ENCODE data around the gene ZNF775.
A peak's percentile ranks its signal among the peaks of the same experiment; 100 is the strongest.

Gene ZNF775

DNA sequence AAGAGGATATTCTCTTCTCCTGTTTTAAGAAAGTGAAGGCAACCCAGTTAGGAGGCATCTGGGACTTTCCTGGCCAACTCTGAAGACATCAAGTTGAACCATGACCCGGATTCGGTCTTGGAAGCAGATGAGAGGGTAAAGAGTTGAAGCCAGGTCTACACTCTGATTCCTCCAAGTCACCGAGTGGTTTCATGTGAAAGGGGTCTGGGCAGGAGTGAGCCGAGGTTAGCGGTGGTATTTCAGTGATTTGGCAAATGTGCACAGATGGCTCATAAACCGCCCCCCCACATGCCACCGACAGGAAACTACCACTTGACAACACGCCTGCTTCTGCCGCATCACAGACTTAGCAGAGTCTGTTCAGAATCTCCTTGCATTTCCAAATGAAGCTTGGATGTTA, 21.9 kb upstream of the ZNF775 start:
- DNase-seq (ENCODE audit: low spot score) = peak; percentile 43
- in situ Hi-C loops (cut with MboI; ENCODE audit: low sequenced_read_pairs, unreplicated experiment) = no loop called here
- TF ChIP-seq, protein P1, sequence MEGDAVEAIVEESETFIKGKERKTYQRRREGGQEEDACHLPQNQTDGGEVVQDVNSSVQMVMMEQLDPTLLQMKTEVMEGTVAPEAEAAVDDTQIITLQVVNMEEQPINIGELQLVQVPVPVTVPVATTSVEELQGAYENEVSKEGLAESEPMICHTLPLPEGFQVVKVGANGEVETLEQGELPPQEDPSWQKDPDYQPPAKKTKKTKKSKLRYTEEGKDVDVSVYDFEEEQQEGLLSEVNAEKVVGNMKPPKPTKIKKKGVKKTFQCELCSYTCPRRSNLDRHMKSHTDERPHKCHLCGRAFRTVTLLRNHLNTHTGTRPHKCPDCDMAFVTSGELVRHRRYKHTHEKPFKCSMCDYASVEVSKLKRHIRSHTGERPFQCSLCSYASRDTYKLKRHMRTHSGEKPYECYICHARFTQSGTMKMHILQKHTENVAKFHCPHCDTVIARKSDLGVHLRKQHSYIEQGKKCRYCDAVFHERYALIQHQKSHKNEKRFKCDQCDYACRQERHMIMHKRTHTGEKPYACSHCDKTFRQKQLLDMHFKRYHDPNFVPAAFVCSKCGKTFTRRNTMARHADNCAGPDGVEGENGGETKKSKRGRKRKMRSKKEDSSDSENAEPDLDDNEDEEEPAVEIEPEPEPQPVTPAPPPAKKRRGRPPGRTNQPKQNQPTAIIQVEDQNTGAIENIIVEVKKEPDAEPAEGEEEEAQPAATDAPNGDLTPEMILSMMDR (IDR thresholded peaks at IDR 0.05; ENCODE audit: borderline replicate concordance, control extremely low read depth, extremely low read depth, insufficient read depth, missing control alignments) = no peak

DNA sequence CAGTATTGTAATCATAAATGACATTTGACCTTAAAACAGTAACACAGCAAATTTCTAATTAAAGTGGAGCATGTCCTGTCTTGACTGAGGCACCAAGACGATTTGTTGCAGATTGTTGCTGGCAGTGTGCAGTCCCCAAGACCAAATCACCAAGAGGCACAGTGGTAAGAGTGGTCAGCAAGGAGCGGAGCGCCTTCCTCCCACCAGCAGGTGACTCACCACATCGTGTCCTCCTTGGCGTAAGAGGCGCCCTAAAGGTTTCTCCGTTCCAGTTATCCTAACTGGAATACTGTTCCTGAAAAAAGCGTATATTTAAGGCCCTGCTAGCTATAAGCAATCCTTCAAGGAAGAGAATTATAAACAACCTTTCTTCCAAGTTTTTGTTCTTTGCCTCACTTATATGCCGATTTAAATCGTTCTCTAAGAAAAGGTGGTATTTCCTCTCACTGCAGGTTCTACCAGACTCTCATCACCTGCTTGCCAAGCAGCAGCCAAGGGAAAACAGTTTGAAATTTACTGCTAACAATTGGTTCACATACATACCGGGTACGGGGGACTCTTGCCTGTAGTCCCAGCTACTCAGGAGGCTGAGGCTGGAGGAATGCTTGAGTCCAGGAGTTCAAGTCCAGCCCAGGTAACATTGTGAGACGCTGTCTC, 21.2 kb upstream of the ZNF775 start:
- in situ Hi-C loops (cut with MboI; ENCODE audit: low sequenced_read_pairs, unreplicated experiment) = no loop called here
- no peak for DNase-seq (ENCODE audit: low spot score)
- TF ChIP-seq, protein P1 (IDR thresholded peaks at IDR 0.05; ENCODE audit: borderline replicate concordance, control extremely low read depth, extremely low read depth, insufficient read depth, missing control alignments) = no peak

DNA sequence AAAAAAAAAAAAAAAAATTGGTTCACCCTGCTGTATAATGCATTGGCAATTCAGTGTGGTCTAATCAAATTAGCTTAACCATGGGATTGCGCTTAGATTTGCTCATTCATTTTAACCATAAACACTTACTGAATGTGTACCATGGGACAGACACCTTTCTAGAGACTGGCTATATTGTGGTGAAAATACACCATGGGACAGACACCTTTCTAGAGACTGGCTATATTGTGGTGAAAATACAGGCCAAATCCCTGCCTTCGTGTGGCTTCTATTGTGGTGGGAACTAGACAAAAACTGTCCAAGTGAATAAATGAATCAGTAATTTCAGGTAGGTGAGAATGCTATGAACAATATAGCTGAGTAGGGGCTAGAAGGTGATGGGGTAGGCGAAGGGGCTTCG, 20.7 kb upstream of the ZNF775 start:
- no peak for DNase-seq (ENCODE audit: low spot score)
- in situ Hi-C loops (cut with MboI; ENCODE audit: low sequenced_read_pairs, unreplicated experiment) = no loop called here
- TF ChIP-seq, protein P1 (IDR thresholded peaks at IDR 0.05; ENCODE audit: borderline replicate concordance, control extremely low read depth, extremely low read depth, insufficient read depth, missing control alignments) = no peak

DNA sequence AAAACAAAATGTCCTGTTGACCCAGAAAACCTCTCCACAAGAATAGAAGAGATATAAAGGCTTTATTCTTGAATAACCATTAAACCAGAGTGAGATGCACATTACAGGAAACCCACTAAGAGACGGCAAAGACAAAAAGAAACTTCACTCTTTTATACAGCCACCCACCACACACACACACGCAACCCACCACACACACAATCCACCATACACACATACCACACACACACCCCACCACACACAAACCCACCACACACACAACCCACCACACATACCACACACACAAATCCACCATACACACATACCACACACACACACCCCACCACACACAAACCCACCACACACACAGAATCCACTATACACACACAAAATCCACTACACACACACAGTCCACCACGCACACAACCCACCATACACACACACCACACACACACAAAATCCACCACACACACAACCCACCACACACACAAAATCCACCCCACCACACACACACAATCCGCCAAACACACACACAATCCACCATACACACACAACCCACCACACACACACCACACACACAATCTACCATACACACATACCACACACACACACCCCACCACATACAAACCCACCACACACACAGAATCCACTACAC, 20.0 kb upstream of the ZNF775 start:
- in situ Hi-C loops (cut with MboI; ENCODE audit: low sequenced_read_pairs, unreplicated experiment) = no loop called here
- no peak for DNase-seq (ENCODE audit: low spot score)
- TF ChIP-seq, protein P1 (IDR thresholded peaks at IDR 0.05; ENCODE audit: borderline replicate concordance, control extremely low read depth, extremely low read depth, insufficient read depth, missing control alignments) = no peak

DNA sequence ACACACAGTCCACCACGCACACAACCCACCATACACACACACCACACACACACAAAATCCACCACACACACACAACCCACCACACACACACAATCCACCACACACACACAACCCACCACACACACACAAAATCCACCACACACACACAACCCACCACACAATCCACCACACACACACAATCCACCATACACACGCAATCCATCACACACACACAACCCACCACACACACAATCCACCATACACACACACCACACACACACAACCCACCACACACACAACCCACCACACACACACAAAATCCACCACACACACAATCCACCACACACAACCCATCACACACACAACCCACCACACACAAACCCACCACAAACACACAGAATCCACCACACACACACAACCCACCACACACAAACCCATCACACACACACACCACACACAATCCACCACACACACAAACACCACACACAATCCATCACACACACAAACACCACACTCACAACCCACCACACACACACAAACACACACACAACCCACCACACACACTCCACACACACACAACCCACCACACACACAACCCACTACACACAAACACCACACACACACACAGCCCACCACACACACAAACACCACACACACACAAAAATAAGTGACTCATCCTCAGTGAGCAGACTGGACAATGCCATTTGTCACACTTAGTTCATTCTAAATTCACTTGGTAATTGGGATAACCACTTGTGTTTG, 19.3 kb upstream of the ZNF775 start:
- DNase-seq (ENCODE audit: low spot score) = no peak
- TF ChIP-seq, protein P1 (IDR thresholded peaks at IDR 0.05; ENCODE audit: borderline replicate concordance, control extremely low read depth, extremely low read depth, insufficient read depth, missing control alignments) = no peak
- in situ Hi-C loops (cut with MboI; ENCODE audit: low sequenced_read_pairs, unreplicated experiment) = no loop called here

DNA sequence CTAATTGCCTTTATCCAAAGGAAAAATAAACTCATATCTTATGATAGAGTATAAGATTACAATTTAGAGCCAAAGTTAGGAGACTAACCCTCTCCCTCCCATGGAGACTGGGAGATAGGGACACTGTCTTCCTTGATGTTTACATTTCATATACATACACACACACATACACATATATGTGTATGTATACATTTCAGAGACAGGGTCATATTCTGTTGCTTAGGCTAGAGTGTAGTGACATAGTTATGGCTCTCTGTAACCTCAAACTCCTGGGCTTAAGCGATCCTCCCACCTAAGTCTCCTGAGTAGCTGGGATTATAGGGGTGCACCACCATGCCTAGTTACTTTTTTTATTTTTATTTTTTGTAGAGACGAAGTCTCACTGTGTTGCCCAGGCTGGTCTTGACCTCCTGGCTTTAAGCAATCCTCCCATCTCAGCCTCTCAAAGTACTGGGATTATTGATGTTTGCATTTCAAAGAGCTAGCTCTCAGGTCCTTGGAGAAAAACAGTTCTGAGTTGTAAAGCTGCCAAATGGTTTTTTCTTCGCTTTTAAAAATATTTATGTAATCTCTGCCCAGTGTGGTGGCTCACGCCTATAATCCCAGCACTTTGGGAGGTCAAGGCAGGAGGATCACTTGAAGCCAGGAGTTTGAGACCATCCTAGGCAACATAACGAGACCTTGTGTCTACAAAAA, 18.6 kb upstream of the ZNF775 start:
- TF ChIP-seq, protein P1 (IDR thresholded peaks at IDR 0.05; ENCODE audit: borderline replicate concordance, control extremely low read depth, extremely low read depth, insufficient read depth, missing control alignments) = no peak
- DNase-seq (ENCODE audit: low spot score) = no peak
- in situ Hi-C loops (cut with MboI; ENCODE audit: low sequenced_read_pairs, unreplicated experiment) = no loop called here

Measured in GM13976 (cell line).